ENCODE results near the gene MOAP1.
"Not testable (repeated sequence)": the region's sequence is repeated elsewhere in the genome, so short reads cannot be mapped to it uniquely, and the experiment has no call there.

MOAP1 gene

DNA sequence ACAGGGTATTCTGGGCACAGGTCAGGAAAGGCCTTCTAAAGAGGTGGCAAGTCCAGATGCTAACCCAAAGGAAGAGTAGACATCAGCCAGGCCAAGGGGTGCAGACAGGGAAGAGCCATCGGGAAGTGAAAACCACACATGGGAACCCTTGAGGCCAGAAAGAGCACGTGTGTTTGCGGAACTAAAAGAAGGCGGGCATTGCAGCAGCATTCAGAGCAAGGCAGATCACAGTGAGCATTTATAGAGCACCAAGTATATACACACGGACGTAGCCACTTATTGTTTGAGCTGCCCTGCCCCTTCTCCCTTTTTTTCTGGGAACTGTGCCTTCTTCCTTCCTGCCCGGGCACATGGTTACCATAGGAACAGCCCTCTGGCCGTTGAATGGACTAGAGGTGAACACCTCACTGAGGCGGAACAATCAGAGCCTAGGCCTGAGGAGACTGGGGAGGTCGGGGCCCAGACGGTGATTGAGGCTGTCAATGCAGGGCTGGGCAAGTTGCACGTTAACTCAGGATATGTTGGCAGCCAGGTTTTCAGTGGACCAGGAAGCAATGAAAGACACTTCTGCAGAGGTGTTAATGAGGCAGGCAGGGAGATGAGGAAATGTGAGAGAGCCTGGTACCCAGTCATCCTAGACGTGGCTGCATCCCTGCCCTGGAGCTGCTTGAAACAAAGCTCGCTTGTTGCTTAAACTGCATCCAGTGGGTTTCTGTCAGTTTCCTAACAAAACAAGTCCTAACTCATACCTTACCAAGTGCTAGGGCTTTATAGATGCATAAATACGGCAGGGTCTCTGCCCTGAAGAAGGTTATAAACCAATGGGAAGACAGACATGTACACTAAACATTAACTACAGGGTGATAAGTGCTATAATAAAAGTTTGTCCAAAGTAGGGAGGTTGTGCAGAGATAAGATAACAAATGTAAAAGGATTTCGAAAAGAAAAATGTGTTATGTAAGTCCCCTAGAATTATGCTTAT lies 34.2 kb downstream of the MOAP1 start:
- Histone ChIP-seq H3K36me3 (ENCODE audit: control insufficient read depth, insufficient read depth, low read length) (no peaks in the 10 kb centered on the region), H3K4me1 (ENCODE audit: control insufficient read depth, insufficient read depth, low read length, poor library complexity, severe bottlenecking) (no peaks in the 10 kb centered on the region), H3K27me3 (replicated peaks; ENCODE audit: control insufficient read depth, insufficient read depth, low read length, poor library complexity, severe bottlenecking) (no peaks in the 10 kb centered on the region), H3K4me3 (ENCODE audit: insufficient read depth, low read depth, low read length, poor library complexity, severe bottlenecking) (no peak overlapping the region), H3K9me3 (ENCODE audit: control insufficient read depth, low read length) (no peaks in the 10 kb centered on the region), H3K27ac (ENCODE audit: insufficient read depth, low read length, poor library complexity, severe bottlenecking) (no peak overlapping the region)
- no peak for DNase-seq

DNA sequence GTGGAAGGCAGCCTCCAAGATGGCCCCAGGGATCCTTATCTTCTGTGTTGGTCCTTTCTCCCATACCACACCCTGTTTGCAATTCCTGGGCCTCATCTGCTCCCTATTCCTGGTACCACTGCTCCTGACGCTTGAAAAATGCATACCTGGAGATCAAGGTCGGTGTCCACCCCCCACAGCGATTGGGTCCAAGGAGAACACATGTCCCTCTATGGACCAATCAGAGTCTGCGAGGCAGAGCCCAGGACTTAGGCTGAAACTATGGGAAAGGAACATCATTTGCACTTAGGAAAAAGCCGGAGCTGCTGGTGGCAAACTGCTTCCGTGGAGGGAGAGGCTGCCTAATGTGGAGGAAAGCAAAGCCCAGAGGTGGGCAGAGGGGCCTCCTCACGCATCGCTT lies 35.7 kb downstream of the MOAP1 start:
- H3K36me3 ChIP-seq (ENCODE audit: control insufficient read depth, insufficient read depth, low read length) = no peaks in the 10 kb centered on the region
- no peak overlapping the region for H3K27ac ChIP-seq (ENCODE audit: insufficient read depth, low read length, poor library complexity, severe bottlenecking)
- H3K4me1 ChIP-seq (ENCODE audit: control insufficient read depth, insufficient read depth, low read length, poor library complexity, severe bottlenecking) = no peaks in the 10 kb centered on the region
- no peaks in the 10 kb centered on the region for H3K9me3 ChIP-seq (ENCODE audit: control insufficient read depth, low read length)
- H3K4me3 ChIP-seq (ENCODE audit: insufficient read depth, low read depth, low read length, poor library complexity, severe bottlenecking) = no peak overlapping the region
- H3K27me3 ChIP-seq (replicated peaks; ENCODE audit: control insufficient read depth, insufficient read depth, low read length, poor library complexity, severe bottlenecking) = no peaks in the 10 kb centered on the region
- no peak for DNase-seq

DNA sequence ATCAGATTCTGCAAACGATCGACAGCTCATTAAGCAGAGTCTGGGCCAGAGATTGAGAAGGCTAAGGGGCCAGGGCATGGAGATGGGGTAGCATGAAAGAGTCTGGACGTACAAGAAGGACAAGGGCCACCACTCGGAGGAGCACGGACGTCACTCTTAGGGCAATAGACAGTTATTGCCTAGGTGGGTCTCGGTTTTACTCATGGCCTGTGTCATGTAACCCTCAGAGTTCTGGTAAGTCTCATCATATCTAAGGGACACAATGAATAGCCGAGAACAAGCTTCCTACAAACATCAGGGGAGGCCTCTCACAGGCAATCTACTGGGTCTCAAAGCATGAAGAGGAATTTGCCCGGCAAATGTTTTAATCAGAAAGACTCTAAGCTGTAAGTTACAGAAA lies 38.6 kb downstream of the MOAP1 start:
- Histone ChIP-seq H3K27me3 (replicated peaks; ENCODE audit: control insufficient read depth, insufficient read depth, low read length, poor library complexity, severe bottlenecking) (no peaks in the 10 kb centered on the region), H3K4me1 (ENCODE audit: control insufficient read depth, insufficient read depth, low read length, poor library complexity, severe bottlenecking) (no peaks in the 10 kb centered on the region)
- no peak for DNase-seq

DNA sequence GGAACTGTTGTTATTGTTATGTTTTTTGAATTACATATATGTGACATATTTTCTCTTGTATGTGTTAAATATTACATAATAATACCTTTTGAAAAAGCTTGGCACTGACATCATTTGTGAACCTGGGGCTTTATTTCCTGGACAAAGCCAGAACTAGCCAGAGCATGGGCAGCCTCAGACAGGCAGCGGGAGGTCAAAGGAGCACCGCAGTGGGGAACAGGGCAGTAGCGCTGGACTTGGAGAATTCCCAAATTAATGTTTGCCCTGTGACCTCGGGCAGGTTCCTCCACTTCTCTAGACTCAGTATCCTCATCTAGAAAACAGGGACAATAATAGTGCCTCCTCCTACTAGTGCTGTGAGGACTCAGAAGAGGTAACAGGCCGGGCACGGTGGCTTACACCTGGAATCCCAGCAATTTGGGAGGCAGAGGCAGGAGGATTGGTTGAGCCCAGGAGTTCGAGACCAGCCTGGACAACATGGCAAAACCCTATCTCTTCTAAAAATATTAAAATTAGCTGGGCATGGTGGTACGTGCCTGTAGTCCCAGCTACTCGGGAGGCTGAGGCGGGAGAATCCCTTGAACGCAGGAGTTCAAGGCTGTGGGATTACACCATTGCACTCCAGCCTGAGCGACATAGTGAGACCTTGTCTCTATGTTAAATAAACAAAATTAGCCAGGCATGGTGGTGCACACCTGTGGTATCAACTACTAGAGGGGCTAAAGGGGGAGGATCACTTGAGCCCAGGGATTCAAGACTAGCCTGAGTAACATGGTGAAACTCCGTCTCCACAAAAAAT lies 41.6 kb downstream of the MOAP1 start:
- no peak for DNase-seq
- no peaks in the 10 kb centered on the region for H3K9me3 ChIP-seq (ENCODE audit: control insufficient read depth, low read length)
- no peak overlapping the region for H3K4me3 ChIP-seq (ENCODE audit: insufficient read depth, low read depth, low read length, poor library complexity, severe bottlenecking)
- H3K4me1 ChIP-seq (ENCODE audit: control insufficient read depth, insufficient read depth, low read length, poor library complexity, severe bottlenecking) = no peaks in the 10 kb centered on the region
- no peaks in the 10 kb centered on the region for H3K36me3 ChIP-seq (ENCODE audit: control insufficient read depth, insufficient read depth, low read length)
- no peaks in the 10 kb centered on the region for H3K27me3 ChIP-seq (replicated peaks; ENCODE audit: control insufficient read depth, insufficient read depth, low read length, poor library complexity, severe bottlenecking)
- no peak overlapping the region for H3K27ac ChIP-seq (ENCODE audit: insufficient read depth, low read length, poor library complexity, severe bottlenecking)

More for the DNA sequence above, 38.6 kb downstream of the MOAP1 start:
- Histone ChIP-seq H3K4me3 (ENCODE audit: insufficient read depth, low read depth, low read length, poor library complexity, severe bottlenecking) (no peak overlapping the region), H3K9me3 (ENCODE audit: control insufficient read depth, low read length) (no peaks in the 10 kb centered on the region), H3K27ac (ENCODE audit: insufficient read depth, low read length, poor library complexity, severe bottlenecking) (no peak overlapping the region), H3K36me3 (ENCODE audit: control insufficient read depth, insufficient read depth, low read length) (no peaks in the 10 kb centered on the region)

DNA sequence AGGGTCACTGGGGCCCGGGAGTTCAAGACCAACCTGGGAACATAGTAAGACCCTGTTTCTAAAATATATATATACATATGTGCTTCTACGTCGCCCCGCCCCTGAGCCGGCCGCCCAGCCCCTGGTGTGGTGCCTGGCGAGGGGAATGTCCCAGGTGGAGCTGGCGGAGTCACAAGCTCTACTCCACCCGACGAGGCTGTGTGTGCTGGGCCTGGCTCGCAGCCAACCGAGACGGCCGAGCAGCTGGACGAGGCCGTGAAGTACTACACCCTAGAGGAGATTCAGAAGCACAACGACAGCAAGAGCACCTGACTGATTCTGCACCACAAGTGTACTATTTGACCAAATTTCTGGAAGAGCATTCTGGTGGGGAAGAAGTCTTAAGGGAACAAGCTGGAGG lies 46.8 kb downstream of the MOAP1 start:
- H3K9me3 ChIP-seq (ENCODE audit: control insufficient read depth, low read length) = no peaks in the 10 kb centered on the region
- H3K27ac ChIP-seq (ENCODE audit: insufficient read depth, low read length, poor library complexity, severe bottlenecking) = no peak overlapping the region
- no peaks in the 10 kb centered on the region for H3K36me3 ChIP-seq (ENCODE audit: control insufficient read depth, insufficient read depth, low read length)
- no peaks in the 10 kb centered on the region for H3K27me3 ChIP-seq (replicated peaks; ENCODE audit: control insufficient read depth, insufficient read depth, low read length, poor library complexity, severe bottlenecking)
- no peak for DNase-seq
- no peaks in the 10 kb centered on the region for H3K4me1 ChIP-seq (ENCODE audit: control insufficient read depth, insufficient read depth, low read length, poor library complexity, severe bottlenecking)
- H3K4me3 ChIP-seq (ENCODE audit: insufficient read depth, low read depth, low read length, poor library complexity, severe bottlenecking) = no peak overlapping the region

DNA sequence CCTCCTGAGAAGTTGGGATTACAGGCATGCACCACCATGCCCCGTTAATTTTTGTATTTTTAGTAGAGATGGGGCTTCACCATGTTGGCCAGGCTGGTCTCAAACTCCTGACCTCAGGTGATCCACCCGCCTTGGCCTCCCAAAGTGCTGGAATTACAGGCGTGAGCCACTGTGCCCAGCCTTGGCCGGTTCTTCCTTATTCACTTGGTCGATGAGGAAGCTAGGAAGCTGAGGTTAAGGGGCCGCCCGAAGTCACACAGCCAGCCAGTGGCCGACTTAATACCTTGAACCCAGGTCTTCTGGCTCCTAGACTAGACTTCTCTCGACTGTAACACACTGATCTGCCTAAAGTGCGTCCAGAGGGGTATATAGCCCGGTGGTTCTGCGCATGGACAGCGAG lies 48.2 kb downstream of the MOAP1 start:
- H3K4me3 ChIP-seq (ENCODE audit: insufficient read depth, low read depth, low read length, poor library complexity, severe bottlenecking) = not testable (repeated sequence)

DNA sequence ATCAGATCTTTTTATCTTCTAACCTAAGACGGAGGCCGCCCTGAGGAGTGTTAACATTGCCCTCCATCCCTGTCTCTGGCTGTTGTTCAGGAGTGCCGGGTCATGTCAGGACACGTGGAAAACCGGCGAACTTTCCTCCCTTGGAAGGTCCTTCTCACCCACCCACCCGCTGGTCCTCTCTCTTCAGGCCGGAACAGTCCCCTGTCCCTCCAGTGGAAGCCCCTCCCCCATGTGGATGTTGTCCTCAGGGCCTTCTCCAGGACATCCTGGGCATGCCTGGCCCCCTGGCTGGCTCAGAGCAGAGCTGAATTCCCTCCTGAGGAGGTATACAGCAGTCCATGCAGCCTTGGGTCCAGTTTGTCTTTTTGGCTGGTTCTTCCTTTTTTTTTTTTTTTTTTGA lies 48.7 kb downstream of the MOAP1 start:
- Histone ChIP-seq H3K27me3 (replicated peaks; ENCODE audit: control insufficient read depth, insufficient read depth, low read length, poor library complexity, severe bottlenecking) (no peaks in the 10 kb centered on the region), H3K27ac (ENCODE audit: insufficient read depth, low read length, poor library complexity, severe bottlenecking) (no peak overlapping the region), H3K4me3 (ENCODE audit: insufficient read depth, low read depth, low read length, poor library complexity, severe bottlenecking) (no peak overlapping the region), H3K9me3 (ENCODE audit: control insufficient read depth, low read length) (no peaks in the 10 kb centered on the region), H3K36me3 (ENCODE audit: control insufficient read depth, insufficient read depth, low read length) (no peaks in the 10 kb centered on the region), H3K4me1 (ENCODE audit: control insufficient read depth, insufficient read depth, low read length, poor library complexity, severe bottlenecking) (no peaks in the 10 kb centered on the region)
- DNase-seq = no peak

More for the DNA sequence above, 48.2 kb downstream of the MOAP1 start:
- H3K27me3 ChIP-seq (replicated peaks; ENCODE audit: control insufficient read depth, insufficient read depth, low read length, poor library complexity, severe bottlenecking); H3K9me3 ChIP-seq (ENCODE audit: control insufficient read depth, low read length); H3K4me1 ChIP-seq (ENCODE audit: control insufficient read depth, insufficient read depth, low read length, poor library complexity, severe bottlenecking); H3K27ac ChIP-seq (ENCODE audit: insufficient read depth, low read length, poor library complexity, severe bottlenecking); H3K36me3 ChIP-seq (ENCODE audit: control insufficient read depth, insufficient read depth, low read length); DNase-seq: not testable (repeated sequence)

DNA sequence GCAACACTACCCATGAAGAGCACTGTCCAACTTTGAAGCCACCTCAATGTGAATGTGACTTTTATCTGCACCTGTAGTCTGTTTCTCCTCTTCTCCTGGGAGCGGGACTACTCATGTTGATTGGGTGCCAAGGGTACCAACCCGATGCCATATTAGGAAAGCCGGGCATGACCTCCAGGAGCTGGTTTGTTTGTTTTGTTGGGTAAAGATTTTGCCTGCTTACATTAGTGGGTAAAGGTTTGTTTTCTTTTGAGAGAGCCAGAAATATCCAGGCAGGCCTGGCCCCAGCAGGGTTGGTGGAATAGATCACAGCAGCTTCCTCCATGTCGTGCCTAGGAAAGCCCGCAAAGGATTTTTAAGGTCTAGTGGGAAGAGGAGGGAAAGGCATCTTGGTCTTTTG lies 49.3 kb downstream of the MOAP1 start:
- Histone ChIP-seq H3K36me3 (ENCODE audit: control insufficient read depth, insufficient read depth, low read length) (no peaks in the 10 kb centered on the region), H3K4me1 (ENCODE audit: control insufficient read depth, insufficient read depth, low read length, poor library complexity, severe bottlenecking) (no peaks in the 10 kb centered on the region), H3K27ac (ENCODE audit: insufficient read depth, low read length, poor library complexity, severe bottlenecking) (no peak overlapping the region), H3K27me3 (replicated peaks; ENCODE audit: control insufficient read depth, insufficient read depth, low read length, poor library complexity, severe bottlenecking) (no peaks in the 10 kb centered on the region), H3K9me3 (ENCODE audit: control insufficient read depth, low read length) (no peaks in the 10 kb centered on the region), H3K4me3 (ENCODE audit: insufficient read depth, low read depth, low read length, poor library complexity, severe bottlenecking) (no peak overlapping the region)
- no peak for DNase-seq

DNA sequence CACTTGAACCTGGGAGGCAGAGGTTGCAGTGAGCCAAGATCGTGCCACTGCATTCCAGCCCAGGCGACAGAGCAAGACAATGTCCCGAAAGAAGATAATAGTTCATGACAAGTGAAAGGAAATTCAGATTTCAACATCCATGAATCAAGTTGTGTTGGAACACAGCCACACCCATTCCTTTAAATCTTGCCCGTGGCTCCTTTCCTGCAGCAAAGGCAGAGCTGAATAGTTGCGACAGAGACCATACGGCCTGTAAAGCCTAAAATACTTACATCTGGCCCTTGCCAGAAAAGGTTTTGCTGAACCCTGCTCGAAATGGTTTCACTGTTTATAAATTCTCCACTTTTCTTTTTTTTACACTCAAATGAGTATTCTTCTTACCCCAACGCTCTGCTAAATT lies 51.2 kb downstream of the MOAP1 start:
- H3K27ac ChIP-seq (ENCODE audit: insufficient read depth, low read length, poor library complexity, severe bottlenecking) = no peak overlapping the region
- H3K4me1 ChIP-seq (ENCODE audit: control insufficient read depth, insufficient read depth, low read length, poor library complexity, severe bottlenecking) = no peaks in the 10 kb centered on the region
- no peak overlapping the region for H3K4me3 ChIP-seq (ENCODE audit: insufficient read depth, low read depth, low read length, poor library complexity, severe bottlenecking)
- H3K36me3 ChIP-seq (ENCODE audit: control insufficient read depth, insufficient read depth, low read length) = no peaks in the 10 kb centered on the region
- H3K9me3 ChIP-seq (ENCODE audit: control insufficient read depth, low read length) = no peaks in the 10 kb centered on the region
- DNase-seq = no peak
- H3K27me3 ChIP-seq (replicated peaks; ENCODE audit: control insufficient read depth, insufficient read depth, low read length, poor library complexity, severe bottlenecking) = no peaks in the 10 kb centered on the region

DNA sequence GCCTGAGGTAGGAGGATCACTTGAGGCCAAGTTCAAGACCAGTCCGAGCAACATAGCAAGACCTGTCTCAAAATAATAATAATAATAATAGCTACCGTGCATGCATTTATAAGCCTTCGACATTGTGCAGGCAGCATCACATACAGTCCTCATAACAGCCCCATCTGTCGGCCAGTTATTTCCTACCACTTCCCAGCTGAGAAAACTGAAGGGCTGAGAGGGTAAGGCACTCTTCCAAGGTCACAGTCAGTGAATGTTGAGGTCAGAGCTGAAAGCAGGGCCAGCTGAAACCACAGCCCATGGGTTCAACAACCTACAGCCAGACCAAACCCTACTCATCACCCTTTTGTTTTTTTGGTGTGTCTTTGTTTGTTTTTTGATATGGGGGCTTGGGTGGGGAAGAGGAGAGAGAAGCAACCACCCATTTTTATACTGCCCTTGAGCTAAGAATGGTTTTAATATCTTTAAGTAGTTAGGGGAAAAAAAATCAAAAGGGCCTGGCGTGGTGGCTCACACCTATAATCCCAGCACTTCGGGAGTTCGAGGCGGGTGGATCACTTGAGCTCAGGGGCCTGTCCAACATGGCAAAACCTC lies 52.1 kb downstream of the MOAP1 start:
- H3K36me3 ChIP-seq (ENCODE audit: control insufficient read depth, insufficient read depth, low read length) = no peaks in the 10 kb centered on the region
- H3K9me3 ChIP-seq (ENCODE audit: control insufficient read depth, low read length) = no peaks in the 10 kb centered on the region
- H3K4me1 ChIP-seq (ENCODE audit: control insufficient read depth, insufficient read depth, low read length, poor library complexity, severe bottlenecking) = no peaks in the 10 kb centered on the region
- no peak overlapping the region for H3K4me3 ChIP-seq (ENCODE audit: insufficient read depth, low read depth, low read length, poor library complexity, severe bottlenecking)
- H3K27me3 ChIP-seq (replicated peaks; ENCODE audit: control insufficient read depth, insufficient read depth, low read length, poor library complexity, severe bottlenecking) = no peaks in the 10 kb centered on the region
- DNase-seq = no peak
- no peak overlapping the region for H3K27ac ChIP-seq (ENCODE audit: insufficient read depth, low read length, poor library complexity, severe bottlenecking)

Measured in effector memory CD4-positive, alpha-beta T cell (primary cell).